HCT116 (cell line): ENCODE data around the gene SKP2. TPM values are rescaled to one million over a fixed set of nuclear protein-coding genes. Genes with fewer than 3 reads are reported as not detected.

ENCODE experiments used
- ATAC-seq: fragments of 200-7000 bp; cut with Tn5 transposase; 2 replicates; pipeline ENCODE4 v1.9.1; 2020; ENCODE audit warnings: mild to moderate bottlenecking, moderate library complexity
- BruUV-seq: library from RNA; stranded (reverse); fragments of 400-500 nt; replicated peaks from 2 replicates; lab custom pipeline; 2021; lab: Mats Ljungman, UMichigan
- CTCF ChIA-PET: fragments of 300-600 bp; sonication (Branson Sonifier 250); formaldehyde crosslinking; loops from one replicate; lab custom pipeline; 2021; ENCODE audit warnings: antibody characterized with exemption; lab: Charles Lee
- POLR2A ChIA-PET: fragments of 300-600, 350-600 bp; sonication (Branson Sonifier 250); formaldehyde crosslinking; loops from one replicate; lab custom pipeline; 2021; ENCODE audit warnings: antibody characterized with exemption; lab: Charles Lee
- RAD21 ChIA-PET, 2 experiments: fragments of 300-600 bp; sonication (Branson Sonifier 250); formaldehyde crosslinking; loops; one replicate each; lab custom pipeline; 2023; ENCODE audit warnings: low total read pairs in 2 of 2; ENCODE audit not compliant: uncharacterized antibody in 2 of 2, unreplicated experiment in 2 of 2, low non-redundant PET in 1 of 2; lab: Charles Lee
- DNase-seq: peaks from one replicate; pipeline ENCODE4 v3.0.0-alpha.2; 2010; ENCODE audit warnings: low read depth, low spot score
- H2AFZ ChIP-seq: fragments of 200-600 bp; shearing (Covaris generic), sonication (generic); 2 replicates; pipeline ENCODE4 v1.6.1; 2017; ENCODE audit warnings: low read depth, mixed run types, mixed read lengths, antibody characterized with exemption, low read length; ENCODE audit not compliant: poor library complexity, severe bottlenecking
- H3K27ac ChIP-seq: 2 replicates; pipeline ENCODE4 v1.5.1; 2012; ENCODE audit warnings: low read depth, low read length
- H3K27me3 ChIP-seq: fragments of 200-600 bp; sonication (generic); 2 replicates; pipeline ENCODE4 v1.6.1; 2016; ENCODE audit warnings: mixed run types, low read length, mixed read lengths; ENCODE audit not compliant: insufficient read depth
- H3K36me3 ChIP-seq, 2 experiments: fragments of 200-500 bp in 1 of 2; fragments of 200-600 bp in 1 of 2; sonication (Bioruptor generic) in 1 of 2; sonication (generic) in 1 of 2; 2 replicates each; pipeline versions ENCODE4 v1.5.1 to v1.6.1; 2014 to 2016; ENCODE audit warnings: low read length in 2 of 2, inconsistent platforms in 1 of 2, mixed read lengths in 1 of 2, mixed run types in 1 of 2; ENCODE audit not compliant: insufficient read depth in 2 of 2, control insufficient read depth in 1 of 2
- H3K4me1 ChIP-seq, 2 experiments: fragments of 200-600 bp in 1 of 2; sonication (generic) in 1 of 2; 2 replicates each; pipeline versions ENCODE4 v1.5.1 to v1.6.1; 2012 to 2017; ENCODE audit warnings: low read length in 2 of 2, inconsistent platforms in 1 of 2, mild to moderate bottlenecking in 1 of 2, mixed read lengths in 1 of 2, mixed run types in 1 of 2, moderate library complexity in 1 of 2; ENCODE audit not compliant: insufficient read depth in 2 of 2, control insufficient read depth in 1 of 2
- H3K4me2 ChIP-seq: fragments of 200-600 bp; sonication (generic); 2 replicates; pipeline ENCODE4 v1.6.1; 2017; ENCODE audit warnings: mixed run types, low read length, mixed read lengths
- H3K4me3 ChIP-seq, 2 experiments: fragments of 200-600 bp in 1 of 2; sonication (generic) in 1 of 2; replicated peaks in 1 of 2; 2 replicates each; pipeline ENCODE4 v1.5.1; 2011 to 2016; ENCODE audit warnings: low read length in 2 of 2, control low read depth in 1 of 2, low read depth in 1 of 2, mild to moderate bottlenecking in 1 of 2, mixed read lengths in 1 of 2, mixed run types in 1 of 2
- H3K79me2 ChIP-seq: fragments of 200-600 bp; sonication (generic); 2 replicates; pipeline ENCODE4 v1.6.1; 2017; ENCODE audit warnings: mild to moderate bottlenecking, mixed run types, low read length, moderate library complexity, mixed read lengths; ENCODE audit not compliant: insufficient read depth
- H3K9ac ChIP-seq: fragments of 200-600 bp; sonication (generic); 2 replicates; pipeline ENCODE4 v1.6.1; 2016; ENCODE audit warnings: low read length, mixed read lengths
- H3K9me2 ChIP-seq: fragments of 200-600 bp; sonication (generic), shearing (Covaris generic); 2 replicates; pipeline ENCODE4 v1.6.1; 2017; ENCODE audit warnings: mixed run types, mild to moderate bottlenecking, moderate library complexity; ENCODE audit not compliant: insufficient read depth
- H3K9me3 ChIP-seq, 2 experiments: fragments of 200-500 bp in 1 of 2; fragments of 200-600 bp in 1 of 2; sonication (Bioruptor generic) in 1 of 2; sonication (generic) in 1 of 2; 2 replicates each; pipeline ENCODE4 v1.6.1; 2014 to 2017; ENCODE audit warnings: low read length in 2 of 2, mixed read lengths in 2 of 2, inconsistent platforms in 1 of 2, low read depth in 1 of 2, mild to moderate bottlenecking in 1 of 2, mixed run types in 1 of 2, moderate library complexity in 1 of 2; ENCODE audit not compliant: control insufficient read depth in 1 of 2, insufficient read depth in 1 of 2
- H4K20me1 ChIP-seq: fragments of 200-600 bp; sonication (generic), shearing (Covaris generic); 2 replicates; pipeline ENCODE4 v1.6.1; 2017; ENCODE audit warnings: mixed run types, mild to moderate bottlenecking, moderate library complexity; ENCODE audit not compliant: insufficient read depth
- CEBPB ChIP-seq: IDR thresholded peaks from 2 replicates; pipeline ENCODE4 v1.6.1; 2012; ENCODE audit warnings: low read depth
- CTCF ChIP-seq, 3 experiments: fragments of 200-600 bp in 1 of 3; sonication (generic) in 1 of 3; IDR thresholded peaks in 2 of 3; conservative IDR thresholded peaks in 1 of 3; 2 replicates each; pipeline ENCODE4 v1.5.1; 2012 to 2017; ENCODE audit warnings: low read depth in 2 of 3, low read length in 2 of 3, antibody characterized with exemption in 1 of 3, borderline replicate concordance in 1 of 3, control low read depth in 1 of 3, mild to moderate bottlenecking in 1 of 3, mixed read lengths in 1 of 3, mixed run types in 1 of 3, moderate library complexity in 1 of 3; ENCODE audit not compliant: insufficient read depth in 1 of 3
- EGR1 ChIP-seq: IDR thresholded peaks from 2 replicates; pipeline ENCODE4 v1.6.1; 2012; ENCODE audit warnings: low read depth
- ELF1 ChIP-seq: IDR thresholded peaks from 2 replicates; pipeline ENCODE4 v1.6.1; 2012; ENCODE audit warnings: low read depth, borderline replicate concordance
- EZH2phosphoT487 ChIP-seq: fragments of 200-600 bp; IDR thresholded peaks from 2 replicates; pipeline ENCODE4 v1.6.1; 2018; ENCODE audit warnings: antibody characterized with exemption, borderline replicate concordance
- FOSL1 ChIP-seq: IDR thresholded peaks from 2 replicates; pipeline ENCODE4 v1.6.1; 2012; ENCODE audit warnings: low read depth
- MAX ChIP-seq: IDR thresholded peaks from 2 replicates; pipeline ENCODE4 v1.6.1; 2012
- POLR2A ChIP-seq: IDR thresholded peaks from 2 replicates; pipeline ENCODE4 v1.7.0; 2011; ENCODE audit warnings: borderline replicate concordance; ENCODE audit not compliant: insufficient read depth, insufficient read length; ENCODE audit errors: extremely low read depth
- POLR2AphosphoS5 ChIP-seq: IDR thresholded peaks from 2 replicates; pipeline ENCODE4 v1.6.1; 2011; ENCODE audit warnings: mild to moderate bottlenecking, low read depth, low read length, moderate library complexity
- RAD21 ChIP-seq: IDR thresholded peaks from 2 replicates; pipeline ENCODE4 v1.6.1; 2012; ENCODE audit warnings: low read depth, mild to moderate bottlenecking
- SIN3A ChIP-seq: IDR thresholded peaks from 2 replicates; pipeline ENCODE4 v1.6.1; 2012; ENCODE audit warnings: low read depth
- SP1 ChIP-seq: IDR thresholded peaks from 2 replicates; pipeline ENCODE4 v1.6.1; 2012; ENCODE audit warnings: low read depth
- SRF ChIP-seq: IDR thresholded peaks from 2 replicates; pipeline ENCODE4 v1.6.1; 2012; ENCODE audit warnings: low read depth
- ZFX ChIP-seq: fragments of 450-650 bp; IDR thresholded peaks from 2 replicates; pipeline ENCODE4 v1.6.1; 2017
- ZNF274 ChIP-seq: fragments of 200-500 bp; sonication (Bioruptor generic); IDR thresholded peaks from 2 replicates; pipeline ENCODE4 v1.6.1; 2014; ENCODE audit warnings: mild to moderate bottlenecking, low read depth, low read length, inconsistent platforms
- intact Hi-C: fragments of 100-400 bp; cut with micrococcal nuclease; formaldehyde crosslinking; loops from 2 replicates; pipeline ENCODE4 v1.10.0; 2022
- total RNA-seq: library from RNA; stranded (reverse); gene quantifications from one replicate; pipeline ENCODE4 v1.2.1, GENCODE V29; 2021; ENCODE audit not compliant: unreplicated experiment

The SKP2 gene
- total RNA-seq, 1 experiment from 2014 or later: 44.3 TPM

- TF ChIP-seq RAD21 (no peak), MAX (peak; percentile 72; the same call in 1 of the 2 replicates), ZNF274 (no peak), EZH2phosphoT487 (no peak), SP1 (peak; percentile 60), FOSL1 (no peak), SRF (peak; percentile 41; the same call in 1 of the 2 replicates), SIN3A (peak; percentile 79)
- TF ChIP-seq, all 23 proteins: peak for 12
Measured at GRCh38 chr5:36151434-36152323, at the start of gene SKP2, which contains the start of gene LMBRD2 (continued).

DNA sequence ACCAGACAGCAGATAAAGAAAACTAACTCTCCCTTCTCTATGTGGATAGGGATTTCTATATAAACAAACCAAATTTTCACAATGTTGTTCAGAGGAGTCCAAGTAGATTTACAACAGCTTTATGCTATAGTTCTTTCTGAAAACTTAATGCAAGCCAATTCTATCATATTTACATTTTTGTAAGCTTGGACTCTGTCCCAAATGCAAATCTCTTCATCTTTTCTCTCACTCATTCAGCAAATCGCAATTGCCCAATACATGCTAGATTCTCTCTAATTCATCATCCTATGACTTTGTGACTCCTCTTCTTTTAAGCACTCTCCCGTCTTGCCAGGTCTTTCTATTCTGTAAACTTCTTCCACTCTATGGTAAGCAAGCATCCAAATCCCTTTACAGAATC is 46.1 kb upstream of the SKP2 start:
- H3K9ac ChIP-seq: no peak overlapping the region
- ChIA-PET CTCF (no interaction called here), POLR2A (no interaction called here), RAD21 (no interaction called here)
- BruUV-seq: no TSS peak
- DNase-seq (no peak), ATAC-seq (no peak)
- H3K27me3 ChIP-seq: no peaks in the 10 kb centered on the region
- H2AFZ ChIP-seq: no peak overlapping the region
- no peak overlapping the region for H3K27ac ChIP-seq
- no peaks in the 10 kb centered on the region for H3K9me2 ChIP-seq
- no peak overlapping the region for H3K4me2 ChIP-seq
- H3K9me3 ChIP-seq: no peaks in the 10 kb centered on the region
- intact Hi-C loops: no loop called here
- H3K79me2 ChIP-seq: no peaks in the 10 kb centered on the region
- H4K20me1 ChIP-seq: no peaks in the 10 kb centered on the region
- no peak overlapping the region for H3K4me3 ChIP-seq
- H3K4me1 ChIP-seq: no peaks in the 10 kb centered on the region
- no peaks in the 10 kb centered on the region for H3K36me3 ChIP-seq
- TF ChIP-seq EGR1 (no peak), ZFX (no peak), SRF (no peak), POLR2A (no peak), RAD21 (no peak), POLR2AphosphoS5 (no peak), CTCF (IDR thresholded peaks at IDR 0.05 in 2 of 3, conservative IDR thresholded peaks at IDR 0.05 in 1 of 3; ENCODE audit: borderline replicate concordance in 1 of 3, insufficient read depth in 1 of 3, low read depth in 2 of 3, low read length in 2 of 3) (no peak), ELF1 (no peak), EZH2phosphoT487 (no peak), FOSL1 (no peak), SP1 (no peak), CEBPB (no peak)
